ENCODE measurements around the gene FXR2. TPM values are rescaled to one million over a fixed set of nuclear protein-coding genes. Genes with fewer than 3 reads are reported as not detected.
A peak's percentile ranks its signal among the peaks of the same experiment; 100 is the strongest.

Gene FXR2
- polyA plus RNA-seq, 1 donor from 2014 or later = 118 TPM

GRCh38 chr17:7629939-7630571 lies 15.4 kb upstream of the FXR2 start, which contains the start of gene SHBG:
Gene SHBG (plus strand): TSS chr17:7630135. CDS start chr17:7630173, 38 bp downstream.
- H3K9me2 ChIP-seq (ENCODE audit: insufficient read depth, low read length) = no peaks in the 10 kb centered on the region
- no peaks in the 10 kb centered on the region for H3K27me3 ChIP-seq (ENCODE audit: insufficient read depth, low read depth, low read length)
- peaks cover 11% of the 10 kb centered on the region for H3K79me2 ChIP-seq (replicated peaks; ENCODE audit: insufficient read depth, low read length)
- no peaks in the 10 kb centered on the region for H4K20me1 ChIP-seq (ENCODE audit: insufficient read depth)
- no peaks in the 10 kb centered on the region for H3K9me3 ChIP-seq (ENCODE audit: low read length)
- H3K4me3 ChIP-seq (ENCODE audit: low read length) = no peak within 1 kb of the TSS
- H3K4me2 ChIP-seq (ENCODE audit: low read length) = no peak within 1 kb of the TSS
- no peaks in the 10 kb centered on the region for H3F3A ChIP-seq (ENCODE audit: insufficient read depth, low read length, poor library complexity, severe bottlenecking)
- H2AFZ ChIP-seq (ENCODE audit: low read depth, low read length) = no peak within 1 kb of the TSS
- TF ChIP-seq CTCF (IDR thresholded peaks at IDR 0.05; ENCODE audit: poor library complexity, severe bottlenecking) = no peak
- TF ChIP-seq TAF1 (IDR thresholded peaks at IDR 0.05; ENCODE audit: low read depth) = no peak
- TF ChIP-seq MXI1 (conservative IDR thresholded peaks at IDR 0.05; ENCODE audit: poor library complexity, severe bottlenecking) = no peak
- TF ChIP-seq EZH2 (IDR thresholded peaks at IDR 0.05; ENCODE audit: borderline replicate concordance, insufficient read depth, low read length, poor library complexity, severe bottlenecking) = no peak
- no peak for TF ChIP-seq RAD21 (conservative IDR thresholded peaks at IDR 0.05)
- no peak for TF ChIP-seq EP300 (conservative IDR thresholded peaks at IDR 0.05; ENCODE audit: poor library complexity, severe bottlenecking)
- TF ChIP-seq POLR2AphosphoS5 (IDR thresholded peaks at IDR 0.05) = no peak
- TF ChIP-seq REST (IDR thresholded peaks at IDR 0.05; ENCODE audit: borderline replicate concordance) = no peak
- no peak within 1 kb of the TSS for H3K9ac ChIP-seq (ENCODE audit: low read length)
- H3K27ac ChIP-seq (ENCODE audit: low read length) = no peak within 1 kb of the TSS
- no peaks in the 10 kb centered on the region for H3K36me3 ChIP-seq (ENCODE audit: insufficient read depth, low read length)

- TF ChIP-seq TAF1 (IDR thresholded peaks at IDR 0.05; ENCODE audit: low read depth) (peak; percentile 76), RAD21 (conservative IDR thresholded peaks at IDR 0.05) (no peak), POLR2AphosphoS5 (IDR thresholded peaks at IDR 0.05) (peak; percentile 94), REST (IDR thresholded peaks at IDR 0.05; ENCODE audit: borderline replicate concordance) (peak; percentile 76), CTCF (IDR thresholded peaks at IDR 0.05; ENCODE audit: poor library complexity, severe bottlenecking) (no peak), MXI1 (conservative IDR thresholded peaks at IDR 0.05; ENCODE audit: poor library complexity, severe bottlenecking) (peak; percentile 25)
- no peaks in the 10 kb centered on the region for H3K9me2 ChIP-seq (ENCODE audit: insufficient read depth, low read length)
- H3K27ac ChIP-seq (ENCODE audit: low read length) = peak within 1 kb of the TSS; percentile 96
Observed at GRCh38 chr17:7627250-7628121, 12.8 kb upstream of the FXR2 start, which contains the start of gene SAT2. Gene SAT2 (minus strand): TSS chr17:7627821. CDS start chr17:7627635, 186 bp downstream.

More at GRCh38 chr17:7627250-7628121, 12.8 kb upstream of the FXR2 start, which contains the start of gene SAT2:
- Histone ChIP-seq H3K9ac (ENCODE audit: low read length) (peak within 1 kb of the TSS; percentile 97), H3K79me2 (replicated peaks; ENCODE audit: insufficient read depth, low read length) (peaks cover 11% of the 10 kb centered on the region), H3F3A (ENCODE audit: insufficient read depth, low read length, poor library complexity, severe bottlenecking) (no peaks in the 10 kb centered on the region), H2AFZ (ENCODE audit: low read depth, low read length) (peak within 1 kb of the TSS; percentile 83), H3K36me3 (ENCODE audit: insufficient read depth, low read length) (no peaks in the 10 kb centered on the region), H3K4me3 (ENCODE audit: low read length) (peak within 1 kb of the TSS; percentile 88), H3K9me3 (ENCODE audit: low read length) (no peaks in the 10 kb centered on the region), H3K27me3 (ENCODE audit: insufficient read depth, low read depth, low read length) (no peaks in the 10 kb centered on the region), H4K20me1 (ENCODE audit: insufficient read depth) (no peaks in the 10 kb centered on the region), H3K4me2 (ENCODE audit: low read length) (peak within 1 kb of the TSS; percentile 87)

All from neural cell (in vitro differentiated cells).